GM23338 (cell line): Measurements from ENCODE around the gene SLC8B1. TPM values are rescaled to one million over a fixed set of nuclear protein-coding genes. Genes with fewer than 3 reads are reported as not detected.

Experiments
- ATAC-seq: fragments of 200-7000 bp; cut with Tn5 transposase; 3 replicates; pipeline ENCODE4 v1.9.1; 2020
- DNase-seq: peaks from one replicate; pipeline ENCODE4 v3.0.0-alpha.2; 2015; ENCODE audit warnings: low spot score
- H2AFZ ChIP-seq: fragments of 200-600 bp; sonication (generic); 2 replicates; pipeline ENCODE4 v1.8.0; 2016; ENCODE audit warnings: antibody characterized with exemption, mild to moderate bottlenecking, moderate library complexity
- H3F3A ChIP-seq: fragments of 200-600 bp; sonication (generic); replicated peaks from 2 replicates; pipeline ENCODE4 v1.8.0; 2017; ENCODE audit warnings: antibody characterized with exemption, mixed run types, low read depth
- H3K27ac ChIP-seq: fragments of 200-600 bp; sonication (generic); 2 replicates; pipeline ENCODE4 v1.6.1; 2016; ENCODE audit warnings: low read depth
- H3K27me3 ChIP-seq: fragments of 200-600 bp; sonication (generic); 2 replicates; pipeline ENCODE4 v1.8.0; 2016; ENCODE audit warnings: mild to moderate bottlenecking, mixed run types, moderate library complexity; ENCODE audit not compliant: insufficient read depth
- H3K36me3 ChIP-seq: fragments of 200-600 bp; sonication (generic); 2 replicates; pipeline ENCODE4 v1.8.0; 2016; ENCODE audit warnings: mild to moderate bottlenecking; ENCODE audit not compliant: insufficient read depth
- H3K4me1 ChIP-seq: fragments of 200-600 bp; sonication (generic); 2 replicates; pipeline ENCODE4 v1.8.0; 2016; ENCODE audit warnings: mild to moderate bottlenecking, moderate library complexity; ENCODE audit not compliant: insufficient read depth
- H3K4me2 ChIP-seq: fragments of 200-600 bp; sonication (generic); 2 replicates; pipeline ENCODE4 v1.7.1; 2017; ENCODE audit warnings: mixed run types
- H3K4me3 ChIP-seq: fragments of 200-600 bp; sonication (generic); 2 replicates; pipeline ENCODE4 v1.6.1; 2016; ENCODE audit warnings: mixed run types
- H3K79me2 ChIP-seq: fragments of 200-600 bp; sonication (generic); replicated peaks from 2 replicates; pipeline ENCODE4 v1.8.0; 2017; ENCODE audit warnings: mild to moderate bottlenecking; ENCODE audit not compliant: insufficient read depth
- H3K9me2 ChIP-seq: fragments of 200-600 bp; sonication (generic); 2 replicates; pipeline ENCODE4 v1.8.0; 2017; ENCODE audit not compliant: insufficient read depth
- H4K20me1 ChIP-seq: fragments of 200-600 bp; sonication (generic); replicated peaks from 2 replicates; pipeline ENCODE4 v1.8.0; 2017; ENCODE audit warnings: mild to moderate bottlenecking; ENCODE audit not compliant: insufficient read depth
- H3K27ac Mint-ChIP-seq: 2 replicates; pipeline ENCODE4 v1.8.0; 2020; ENCODE audit warnings: inconsistent platforms, mild to moderate bottlenecking, moderate library complexity, mixed read lengths
- H3K27me3 Mint-ChIP-seq: 3 replicates; pipeline ENCODE4 v1.8.0; 2022; ENCODE audit warnings: low read depth, mild to moderate bottlenecking, moderate library complexity, mixed read lengths, inconsistent platforms; ENCODE audit not compliant: insufficient read depth, poor library complexity
- H3K36me3 Mint-ChIP-seq: 3 replicates; pipeline ENCODE4 v1.8.0; 2021; ENCODE audit warnings: low read depth, mild to moderate bottlenecking, inconsistent platforms, moderate library complexity, mixed read lengths
- H3K4me1 Mint-ChIP-seq: 3 replicates; pipeline ENCODE4 v1.8.0; 2020; ENCODE audit warnings: mild to moderate bottlenecking, inconsistent platforms, mixed read lengths
- H3K4me3 Mint-ChIP-seq: 3 replicates; pipeline ENCODE4 v1.8.0; 2021; ENCODE audit warnings: moderate library complexity, mild to moderate bottlenecking, inconsistent platforms, mixed read lengths
- H3K9me3 Mint-ChIP-seq: 3 replicates; pipeline ENCODE4 v1.8.0; 2020; ENCODE audit warnings: moderate library complexity, mild to moderate bottlenecking, inconsistent platforms, mixed read lengths
- CREB1 ChIP-seq: fragments of 250-450 bp; sonication (Bioruptor Pico); IDR thresholded peaks from 2 replicates; pipeline ENCODE4 v1.5.0; 2020; ENCODE audit warnings: low read depth, mild to moderate bottlenecking, moderate library complexity
- EZH2 ChIP-seq: fragments of 200-600 bp; sonication (generic); IDR thresholded peaks from one replicate; pipeline ENCODE4 v1.8.0; 2017; ENCODE audit warnings: antibody characterized with exemption, mild to moderate bottlenecking, low read depth; ENCODE audit not compliant: unreplicated experiment
- EZH2phosphoT487 ChIP-seq: fragments of 200-600 bp; sonication (generic); IDR thresholded peaks from one replicate; pipeline ENCODE4 v1.8.1; 2018; ENCODE audit warnings: antibody characterized with exemption; ENCODE audit not compliant: unreplicated experiment
- JUNB ChIP-seq: IDR thresholded peaks from one replicate; pipeline ENCODE4 v1.6.1; 2016; ENCODE audit warnings: antibody characterized with exemption; ENCODE audit not compliant: unreplicated experiment
- NANOG ChIP-seq: IDR thresholded peaks from 2 replicates; pipeline ENCODE4 v1.6.1; 2016; ENCODE audit warnings: antibody characterized with exemption, borderline replicate concordance
- POLR2AphosphoS5 ChIP-seq: IDR thresholded peaks from 2 replicates; pipeline ENCODE4 v1.6.1; 2016; ENCODE audit warnings: antibody characterized with exemption, low read depth
- ZNF114 ChIP-seq: fragments of 250-450 bp; sonication (Bioruptor Pico); IDR thresholded peaks from 2 replicates; pipeline ENCODE4 v1.5.0; 2020; ENCODE audit warnings: mild to moderate bottlenecking, moderate library complexity
- ZNF331 ChIP-seq: fragments of 250-450 bp; sonication (Bioruptor Pico); IDR thresholded peaks from 2 replicates; pipeline ENCODE4 v1.5.0; 2020; ENCODE audit warnings: low read depth, mild to moderate bottlenecking, moderate library complexity
- polyA plus RNA-seq: library from polyadenylated mRNA; unstranded; fragments of >200 nt; fragmentation: Nextera tagmentation; extraction: Ambion mirVana; gene quantifications from 2 replicates; pipeline ENCODE4 v1.2.1, GENCODE V29; 2016
- total RNA-seq: library from RNA; depleted of rRNA; stranded (reverse); fragments of >200 nt; shearing (Covaris generic); gene quantifications from 2 replicates; pipeline ENCODE4 v1.2.3, GENCODE V29; 2014
- TF ChIP-seq, protein P1 (sequence below): IDR thresholded peaks from one replicate; pipeline ENCODE4 v1.6.1; 2018; ENCODE audit warnings: antibody characterized with exemption; ENCODE audit not compliant: unreplicated experiment
- TF ChIP-seq, protein P2 (sequence below), 2 experiments: fragments of 200-600 bp in 1 of 2; sonication (generic) in 1 of 2; conservative IDR thresholded peaks; 2 replicates each; pipeline versions ENCODE4 v1.5.1 to v1.6.1; 2016 to 2017; ENCODE audit warnings: antibody characterized with exemption in 2 of 2, low read depth in 2 of 2, mild to moderate bottlenecking in 2 of 2, moderate library complexity in 1 of 2
- TF ChIP-seq, protein P3 (sequence below): IDR thresholded peaks from 2 replicates; pipeline ENCODE4 v1.6.1; 2016; ENCODE audit warnings: antibody characterized with exemption

The SLC8B1 gene
- total and polyA plus RNA-seq, 2 experiments from 2014 or later = 6.0 to 8.9 TPM

DNA sequence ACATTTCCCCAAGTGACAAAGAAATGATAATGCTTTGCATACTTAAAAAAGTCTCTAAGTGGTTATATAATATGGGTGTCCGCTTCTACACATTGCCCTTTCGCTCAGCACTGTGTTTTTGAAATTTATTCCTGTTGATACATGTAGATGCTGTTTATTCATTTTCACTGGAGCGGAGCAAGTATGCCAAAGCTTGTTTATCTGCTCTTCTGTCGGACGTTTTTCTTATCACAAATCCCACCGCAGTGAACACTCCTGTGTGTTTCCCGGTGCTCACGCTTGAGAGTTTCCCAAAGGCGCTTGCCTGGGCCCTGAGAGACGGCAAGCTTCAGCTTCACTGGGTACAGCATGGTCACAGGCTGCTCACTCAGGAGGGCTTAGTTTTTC is 63.5 kb downstream of the SLC8B1 start:
- H3K79me2 ChIP-seq = no peaks in the 10 kb centered on the region
- H3K27me3 ChIP-seq = no peaks in the 10 kb centered on the region
- no peaks in the 10 kb centered on the region for H3K36me3 ChIP-seq
- H2AFZ ChIP-seq = no peak overlapping the region
- no peak overlapping the region for H3K4me3 ChIP-seq
- H3K27ac Mint-ChIP-seq = no peak overlapping the region
- no peak overlapping the region for H3K4me3 Mint-ChIP-seq
- peaks cover 9% of the 10 kb centered on the region for H3K4me1 Mint-ChIP-seq
- H3K27ac ChIP-seq = no peak overlapping the region
- ATAC-seq (no peak), DNase-seq (no peak)
- no peaks in the 10 kb centered on the region for H3F3A ChIP-seq
- no peaks in the 10 kb centered on the region for H3K4me1 ChIP-seq
- H3K9me3 Mint-ChIP-seq = no peaks in the 10 kb centered on the region
- H3K36me3 Mint-ChIP-seq = peaks cover 14% of the 10 kb centered on the region
- H3K9me2 ChIP-seq = no peaks in the 10 kb centered on the region
- peaks cover 10% of the 10 kb centered on the region for H3K27me3 Mint-ChIP-seq
- H4K20me1 ChIP-seq = no peaks in the 10 kb centered on the region
- no peak for TF ChIP-seq EZH2
- H3K4me2 ChIP-seq = no peak overlapping the region

DNA sequence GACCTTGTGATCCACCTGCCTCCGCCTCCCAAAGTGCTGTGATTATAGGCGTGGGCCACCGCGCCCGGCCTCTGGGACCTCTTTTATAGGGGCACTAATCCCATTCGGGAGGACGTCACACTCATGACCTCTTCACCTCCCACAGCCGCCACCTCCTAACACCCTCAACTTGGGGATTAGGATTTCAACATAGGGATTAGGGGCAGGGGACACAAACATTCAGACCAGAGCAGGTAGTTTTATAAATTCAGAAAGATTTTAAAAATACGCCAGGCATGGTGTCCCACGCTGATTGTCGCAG is 64.2 kb downstream of the SLC8B1 start:
- Mint-ChIP-seq H3K9me3 (no peaks in the 10 kb centered on the region), H3K36me3 (peaks cover 14% of the 10 kb centered on the region), H3K27me3 (peaks cover 10% of the 10 kb centered on the region), H3K4me1 (peaks cover 9% of the 10 kb centered on the region), H3K27ac (no peak overlapping the region), H3K4me3 (no peak overlapping the region)
- DNase-seq (no peak), ATAC-seq (no peak)
- H3K36me3 ChIP-seq = no peaks in the 10 kb centered on the region
- H3K4me3 ChIP-seq = no peak overlapping the region
- H3K4me1 ChIP-seq = no peaks in the 10 kb centered on the region
- H2AFZ ChIP-seq = no peak overlapping the region
- H3K4me2 ChIP-seq = no peak overlapping the region
- H3K27me3 ChIP-seq = no peaks in the 10 kb centered on the region
- no peaks in the 10 kb centered on the region for H4K20me1 ChIP-seq
- H3K27ac ChIP-seq = no peak overlapping the region
- no peaks in the 10 kb centered on the region for H3F3A ChIP-seq
- no peaks in the 10 kb centered on the region for H3K79me2 ChIP-seq
- H3K9me2 ChIP-seq = no peaks in the 10 kb centered on the region
- TF ChIP-seq, protein P1, sequence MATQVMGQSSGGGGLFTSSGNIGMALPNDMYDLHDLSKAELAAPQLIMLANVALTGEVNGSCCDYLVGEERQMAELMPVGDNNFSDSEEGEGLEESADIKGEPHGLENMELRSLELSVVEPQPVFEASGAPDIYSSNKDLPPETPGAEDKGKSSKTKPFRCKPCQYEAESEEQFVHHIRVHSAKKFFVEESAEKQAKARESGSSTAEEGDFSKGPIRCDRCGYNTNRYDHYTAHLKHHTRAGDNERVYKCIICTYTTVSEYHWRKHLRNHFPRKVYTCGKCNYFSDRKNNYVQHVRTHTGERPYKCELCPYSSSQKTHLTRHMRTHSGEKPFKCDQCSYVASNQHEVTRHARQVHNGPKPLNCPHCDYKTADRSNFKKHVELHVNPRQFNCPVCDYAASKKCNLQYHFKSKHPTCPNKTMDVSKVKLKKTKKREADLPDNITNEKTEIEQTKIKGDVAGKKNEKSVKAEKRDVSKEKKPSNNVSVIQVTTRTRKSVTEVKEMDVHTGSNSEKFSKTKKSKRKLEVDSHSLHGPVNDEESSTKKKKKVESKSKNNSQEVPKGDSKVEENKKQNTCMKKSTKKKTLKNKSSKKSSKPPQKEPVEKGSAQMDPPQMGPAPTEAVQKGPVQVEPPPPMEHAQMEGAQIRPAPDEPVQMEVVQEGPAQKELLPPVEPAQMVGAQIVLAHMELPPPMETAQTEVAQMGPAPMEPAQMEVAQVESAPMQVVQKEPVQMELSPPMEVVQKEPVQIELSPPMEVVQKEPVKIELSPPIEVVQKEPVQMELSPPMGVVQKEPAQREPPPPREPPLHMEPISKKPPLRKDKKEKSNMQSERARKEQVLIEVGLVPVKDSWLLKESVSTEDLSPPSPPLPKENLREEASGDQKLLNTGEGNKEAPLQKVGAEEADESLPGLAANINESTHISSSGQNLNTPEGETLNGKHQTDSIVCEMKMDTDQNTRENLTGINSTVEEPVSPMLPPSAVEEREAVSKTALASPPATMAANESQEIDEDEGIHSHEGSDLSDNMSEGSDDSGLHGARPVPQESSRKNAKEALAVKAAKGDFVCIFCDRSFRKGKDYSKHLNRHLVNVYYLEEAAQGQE = no peak
- TF ChIP-seq ZNF331 = no peak
- no peak for TF ChIP-seq ZNF114 (CRISPR knock-in tag)
- no peak for TF ChIP-seq JUNB
- TF ChIP-seq, protein P2, sequence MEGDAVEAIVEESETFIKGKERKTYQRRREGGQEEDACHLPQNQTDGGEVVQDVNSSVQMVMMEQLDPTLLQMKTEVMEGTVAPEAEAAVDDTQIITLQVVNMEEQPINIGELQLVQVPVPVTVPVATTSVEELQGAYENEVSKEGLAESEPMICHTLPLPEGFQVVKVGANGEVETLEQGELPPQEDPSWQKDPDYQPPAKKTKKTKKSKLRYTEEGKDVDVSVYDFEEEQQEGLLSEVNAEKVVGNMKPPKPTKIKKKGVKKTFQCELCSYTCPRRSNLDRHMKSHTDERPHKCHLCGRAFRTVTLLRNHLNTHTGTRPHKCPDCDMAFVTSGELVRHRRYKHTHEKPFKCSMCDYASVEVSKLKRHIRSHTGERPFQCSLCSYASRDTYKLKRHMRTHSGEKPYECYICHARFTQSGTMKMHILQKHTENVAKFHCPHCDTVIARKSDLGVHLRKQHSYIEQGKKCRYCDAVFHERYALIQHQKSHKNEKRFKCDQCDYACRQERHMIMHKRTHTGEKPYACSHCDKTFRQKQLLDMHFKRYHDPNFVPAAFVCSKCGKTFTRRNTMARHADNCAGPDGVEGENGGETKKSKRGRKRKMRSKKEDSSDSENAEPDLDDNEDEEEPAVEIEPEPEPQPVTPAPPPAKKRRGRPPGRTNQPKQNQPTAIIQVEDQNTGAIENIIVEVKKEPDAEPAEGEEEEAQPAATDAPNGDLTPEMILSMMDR (conservative IDR thresholded peaks at IDR 0.05; ENCODE audit: low read depth in 2 of 2) = no peak
- TF ChIP-seq EZH2phosphoT487 = no peak
- TF ChIP-seq CREB1 (CRISPR knock-in tag) = no peak
- TF ChIP-seq NANOG = no peak
- no peak for TF ChIP-seq EZH2
- TF ChIP-seq, protein P3, sequence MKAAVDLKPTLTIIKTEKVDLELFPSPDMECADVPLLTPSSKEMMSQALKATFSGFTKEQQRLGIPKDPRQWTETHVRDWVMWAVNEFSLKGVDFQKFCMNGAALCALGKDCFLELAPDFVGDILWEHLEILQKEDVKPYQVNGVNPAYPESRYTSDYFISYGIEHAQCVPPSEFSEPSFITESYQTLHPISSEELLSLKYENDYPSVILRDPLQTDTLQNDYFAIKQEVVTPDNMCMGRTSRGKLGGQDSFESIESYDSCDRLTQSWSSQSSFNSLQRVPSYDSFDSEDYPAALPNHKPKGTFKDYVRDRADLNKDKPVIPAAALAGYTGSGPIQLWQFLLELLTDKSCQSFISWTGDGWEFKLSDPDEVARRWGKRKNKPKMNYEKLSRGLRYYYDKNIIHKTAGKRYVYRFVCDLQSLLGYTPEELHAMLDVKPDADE = no peak
- no peak for TF ChIP-seq POLR2AphosphoS5
